GM23338 (cell line): Measurements from ENCODE around the gene MRPS34. TPM values are rescaled to one million over a fixed set of nuclear protein-coding genes. Genes with fewer than 3 reads are reported as not detected.

Experiments used
- ATAC-seq: fragments of 200-7000 bp; cut with Tn5 transposase; 3 replicates; pipeline ENCODE4 v1.9.1; 2020
- DNase-seq: peaks from one replicate; pipeline ENCODE4 v3.0.0-alpha.2; 2015; ENCODE audit warnings: low spot score
- H2AFZ ChIP-seq: fragments of 200-600 bp; sonication (generic); 2 replicates; pipeline ENCODE4 v1.8.0; 2016; ENCODE audit warnings: antibody characterized with exemption, mild to moderate bottlenecking, moderate library complexity
- H3F3A ChIP-seq: fragments of 200-600 bp; sonication (generic); replicated peaks from 2 replicates; pipeline ENCODE4 v1.8.0; 2017; ENCODE audit warnings: antibody characterized with exemption, mixed run types, low read depth
- H3K27ac ChIP-seq: fragments of 200-600 bp; sonication (generic); 2 replicates; pipeline ENCODE4 v1.6.1; 2016; ENCODE audit warnings: low read depth
- H3K27me3 ChIP-seq: fragments of 200-600 bp; sonication (generic); 2 replicates; pipeline ENCODE4 v1.8.0; 2016; ENCODE audit warnings: mild to moderate bottlenecking, mixed run types, moderate library complexity; ENCODE audit not compliant: insufficient read depth
- H3K36me3 ChIP-seq: fragments of 200-600 bp; sonication (generic); 2 replicates; pipeline ENCODE4 v1.8.0; 2016; ENCODE audit warnings: mild to moderate bottlenecking; ENCODE audit not compliant: insufficient read depth
- H3K4me1 ChIP-seq: fragments of 200-600 bp; sonication (generic); 2 replicates; pipeline ENCODE4 v1.8.0; 2016; ENCODE audit warnings: mild to moderate bottlenecking, moderate library complexity; ENCODE audit not compliant: insufficient read depth
- H3K4me2 ChIP-seq: fragments of 200-600 bp; sonication (generic); 2 replicates; pipeline ENCODE4 v1.7.1; 2017; ENCODE audit warnings: mixed run types
- H3K4me3 ChIP-seq: fragments of 200-600 bp; sonication (generic); 2 replicates; pipeline ENCODE4 v1.6.1; 2016; ENCODE audit warnings: mixed run types
- H3K79me2 ChIP-seq: fragments of 200-600 bp; sonication (generic); replicated peaks from 2 replicates; pipeline ENCODE4 v1.8.0; 2017; ENCODE audit warnings: mild to moderate bottlenecking; ENCODE audit not compliant: insufficient read depth
- H3K9me2 ChIP-seq: fragments of 200-600 bp; sonication (generic); 2 replicates; pipeline ENCODE4 v1.8.0; 2017; ENCODE audit not compliant: insufficient read depth
- H4K20me1 ChIP-seq: fragments of 200-600 bp; sonication (generic); replicated peaks from 2 replicates; pipeline ENCODE4 v1.8.0; 2017; ENCODE audit warnings: mild to moderate bottlenecking; ENCODE audit not compliant: insufficient read depth
- H3K27ac Mint-ChIP-seq: 2 replicates; pipeline ENCODE4 v1.8.0; 2020; ENCODE audit warnings: inconsistent platforms, mild to moderate bottlenecking, moderate library complexity, mixed read lengths
- H3K27me3 Mint-ChIP-seq: 3 replicates; pipeline ENCODE4 v1.8.0; 2022; ENCODE audit warnings: low read depth, mild to moderate bottlenecking, moderate library complexity, mixed read lengths, inconsistent platforms; ENCODE audit not compliant: insufficient read depth, poor library complexity
- H3K36me3 Mint-ChIP-seq: 3 replicates; pipeline ENCODE4 v1.8.0; 2021; ENCODE audit warnings: low read depth, mild to moderate bottlenecking, inconsistent platforms, moderate library complexity, mixed read lengths
- H3K4me1 Mint-ChIP-seq: 3 replicates; pipeline ENCODE4 v1.8.0; 2020; ENCODE audit warnings: mild to moderate bottlenecking, inconsistent platforms, mixed read lengths
- H3K4me3 Mint-ChIP-seq: 3 replicates; pipeline ENCODE4 v1.8.0; 2021; ENCODE audit warnings: moderate library complexity, mild to moderate bottlenecking, inconsistent platforms, mixed read lengths
- H3K9me3 Mint-ChIP-seq: 3 replicates; pipeline ENCODE4 v1.8.0; 2020; ENCODE audit warnings: moderate library complexity, mild to moderate bottlenecking, inconsistent platforms, mixed read lengths
- CREB1 ChIP-seq: fragments of 250-450 bp; sonication (Bioruptor Pico); IDR thresholded peaks from 2 replicates; pipeline ENCODE4 v1.5.0; 2020; ENCODE audit warnings: low read depth, mild to moderate bottlenecking, moderate library complexity
- JUNB ChIP-seq: IDR thresholded peaks from one replicate; pipeline ENCODE4 v1.6.1; 2016; ENCODE audit warnings: antibody characterized with exemption; ENCODE audit not compliant: unreplicated experiment
- POLR2AphosphoS5 ChIP-seq: IDR thresholded peaks from 2 replicates; pipeline ENCODE4 v1.6.1; 2016; ENCODE audit warnings: antibody characterized with exemption, low read depth
- ZNF114 ChIP-seq: fragments of 250-450 bp; sonication (Bioruptor Pico); IDR thresholded peaks from 2 replicates; pipeline ENCODE4 v1.5.0; 2020; ENCODE audit warnings: mild to moderate bottlenecking, moderate library complexity
- polyA plus RNA-seq: library from polyadenylated mRNA; unstranded; fragments of >200 nt; fragmentation: Nextera tagmentation; extraction: Ambion mirVana; gene quantifications from 2 replicates; pipeline ENCODE4 v1.2.1, GENCODE V29; 2016
- total RNA-seq: library from RNA; depleted of rRNA; stranded (reverse); fragments of >200 nt; shearing (Covaris generic); gene quantifications from 2 replicates; pipeline ENCODE4 v1.2.3, GENCODE V29; 2014
- TF ChIP-seq, protein P1 (sequence below), 2 experiments: fragments of 200-600 bp in 1 of 2; sonication (generic) in 1 of 2; conservative IDR thresholded peaks; 2 replicates each; pipeline versions ENCODE4 v1.5.1 to v1.6.1; 2016 to 2017; ENCODE audit warnings: antibody characterized with exemption in 2 of 2, low read depth in 2 of 2, mild to moderate bottlenecking in 2 of 2, moderate library complexity in 1 of 2
- TF ChIP-seq, protein P2 (sequence below): fragments of 250-450 bp; sonication (Bioruptor Pico); IDR thresholded peaks from 2 replicates; pipeline ENCODE4 v1.5.0; 2020; ENCODE audit warnings: mild to moderate bottlenecking, moderate library complexity
- TF ChIP-seq, protein P3 (sequence below): IDR thresholded peaks from one replicate; pipeline ENCODE4 v1.6.1; 2018; ENCODE audit warnings: antibody characterized with exemption; ENCODE audit not compliant: unreplicated experiment

The MRPS34 gene
- total and polyA plus RNA-seq, 2 experiments from 2014 or later = 248 to 391 TPM

DNA sequence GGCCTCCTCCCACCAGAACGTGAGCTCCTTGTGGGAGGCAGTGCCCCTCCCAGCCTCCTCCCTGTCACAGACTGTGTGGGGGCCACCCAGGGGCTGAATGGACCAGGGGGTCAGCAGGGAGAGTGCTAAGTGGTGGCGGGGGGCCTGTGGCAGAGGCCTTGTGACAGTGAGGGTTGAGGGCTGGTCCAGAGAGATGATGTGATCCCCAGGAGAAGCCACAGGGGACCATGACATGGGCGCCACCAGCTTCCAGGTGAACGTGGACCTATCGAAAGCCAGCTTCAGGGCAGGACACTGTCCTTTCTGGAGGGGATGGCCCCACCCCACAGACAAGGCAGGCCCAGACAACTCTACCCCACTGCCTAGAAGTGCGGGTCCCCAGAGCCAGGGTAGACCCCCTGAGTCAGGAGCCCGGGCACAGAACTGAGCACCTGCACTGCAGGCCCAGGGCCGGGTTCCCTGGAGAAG, 6.3 kb upstream of the MRPS34 start:
- DNase-seq = no peak
- Histone ChIP-seq H3F3A (0 out of 2 replicates have a peak, but pooled peaks cover 3% of the 10 kb centered on the region), H3K4me1 (peaks cover 4% of the 10 kb centered on the region; the same call in 1 of the 2 replicates), H3K79me2 (peaks cover 21% of the 10 kb centered on the region), H3K4me3 (no peak overlapping the region), H4K20me1 (peaks cover 15% of the 10 kb centered on the region; the same call in 1 of the 2 replicates), H2AFZ (no peak overlapping the region), H3K27ac (no peak overlapping the region), H3K36me3 (no peaks in the 10 kb centered on the region), H3K4me2 (no peak overlapping the region), H3K9me2 (no peaks in the 10 kb centered on the region), H3K27me3 (no peaks in the 10 kb centered on the region)
- Mint-ChIP-seq H3K27me3 (peaks cover 31% of the 10 kb centered on the region), H3K9me3 (peaks cover 7% of the 10 kb centered on the region; the same call in 1 of the 3 replicates), H3K27ac (no peak overlapping the region), H3K4me3 (no peak overlapping the region; the same call in 2 of the 3 replicates), H3K36me3 (peaks cover 16% of the 10 kb centered on the region; the same call in 2 of the 3 replicates), H3K4me1 (peaks cover 5% of the 10 kb centered on the region)
- TF ChIP-seq CREB1 (CRISPR knock-in tag) (no peak), POLR2AphosphoS5 (peak; percentile 7; the same call in 1 of the 2 replicates), JUNB (no peak), ZNF114 (CRISPR knock-in tag) (no peak)
- TF ChIP-seq, protein P1, sequence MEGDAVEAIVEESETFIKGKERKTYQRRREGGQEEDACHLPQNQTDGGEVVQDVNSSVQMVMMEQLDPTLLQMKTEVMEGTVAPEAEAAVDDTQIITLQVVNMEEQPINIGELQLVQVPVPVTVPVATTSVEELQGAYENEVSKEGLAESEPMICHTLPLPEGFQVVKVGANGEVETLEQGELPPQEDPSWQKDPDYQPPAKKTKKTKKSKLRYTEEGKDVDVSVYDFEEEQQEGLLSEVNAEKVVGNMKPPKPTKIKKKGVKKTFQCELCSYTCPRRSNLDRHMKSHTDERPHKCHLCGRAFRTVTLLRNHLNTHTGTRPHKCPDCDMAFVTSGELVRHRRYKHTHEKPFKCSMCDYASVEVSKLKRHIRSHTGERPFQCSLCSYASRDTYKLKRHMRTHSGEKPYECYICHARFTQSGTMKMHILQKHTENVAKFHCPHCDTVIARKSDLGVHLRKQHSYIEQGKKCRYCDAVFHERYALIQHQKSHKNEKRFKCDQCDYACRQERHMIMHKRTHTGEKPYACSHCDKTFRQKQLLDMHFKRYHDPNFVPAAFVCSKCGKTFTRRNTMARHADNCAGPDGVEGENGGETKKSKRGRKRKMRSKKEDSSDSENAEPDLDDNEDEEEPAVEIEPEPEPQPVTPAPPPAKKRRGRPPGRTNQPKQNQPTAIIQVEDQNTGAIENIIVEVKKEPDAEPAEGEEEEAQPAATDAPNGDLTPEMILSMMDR (conservative IDR thresholded peaks at IDR 0.05; ENCODE audit: low read depth in 2 of 2) = no peak
- ATAC-seq = no peak

DNA sequence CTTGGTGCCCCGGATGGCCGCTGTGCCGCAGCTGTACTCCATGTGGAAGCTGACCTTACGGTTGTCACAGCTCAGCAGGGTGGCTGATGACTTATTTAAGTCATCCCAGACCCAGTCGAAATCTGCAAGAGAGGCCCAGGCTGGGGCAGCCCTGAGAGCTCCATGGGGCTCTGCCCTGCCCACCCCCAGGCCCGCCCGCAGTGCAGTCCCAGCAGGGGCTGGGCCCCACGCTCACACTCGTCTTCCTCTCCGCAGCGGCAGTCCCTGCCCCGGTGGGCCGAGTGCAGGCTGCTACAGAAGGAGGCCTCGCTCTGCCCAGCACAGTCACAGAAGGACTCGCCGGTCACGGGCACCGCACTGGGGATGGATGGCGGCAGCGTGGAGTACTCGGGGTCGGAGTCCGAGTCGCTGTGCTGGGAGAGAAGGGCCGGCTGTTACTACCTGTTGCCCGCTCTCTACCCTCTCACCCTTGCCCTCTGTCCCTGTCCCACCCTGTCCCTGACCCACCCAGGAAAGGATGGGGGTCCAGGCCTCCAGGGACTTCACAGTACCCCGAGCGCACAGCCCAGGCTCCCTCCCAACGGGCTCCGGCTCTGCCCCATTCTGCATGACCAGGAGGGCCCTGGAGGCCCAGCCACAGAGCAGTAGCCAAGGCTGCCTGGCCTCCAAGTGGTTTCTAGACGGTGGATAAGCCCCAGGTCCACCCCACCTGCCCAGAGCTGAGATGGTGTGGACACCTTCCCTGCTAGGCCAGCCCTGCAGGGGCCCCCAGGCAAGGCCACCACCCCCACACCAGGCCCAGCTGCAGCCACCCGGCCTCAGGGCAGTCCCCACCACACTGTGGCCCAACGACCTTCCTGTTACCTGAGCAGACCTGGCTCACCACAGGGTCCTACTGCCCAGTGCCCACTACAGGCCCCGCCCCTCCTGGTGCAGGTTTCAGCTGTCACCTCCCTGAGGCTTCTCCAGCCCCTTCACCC, 5.6 kb upstream of the MRPS34 start:
- H4K20me1 ChIP-seq = peaks cover 13% of the 10 kb centered on the region; the same call in 1 of the 2 replicates
- no peak overlapping the region for H2AFZ ChIP-seq
- DNase-seq (no peak), ATAC-seq (no peak)
- H3K4me2 ChIP-seq = no peak overlapping the region
- H3K4me3 ChIP-seq = no peak overlapping the region
- H3K9me2 ChIP-seq = no peaks in the 10 kb centered on the region
- H3K4me1 ChIP-seq = peaks cover 4% of the 10 kb centered on the region; the same call in 1 of the 2 replicates
- H3K27ac ChIP-seq = no peak overlapping the region
- H3K4me3 Mint-ChIP-seq = no peak overlapping the region; the same call in 2 of the 3 replicates
- H3K36me3 Mint-ChIP-seq = peaks cover 16% of the 10 kb centered on the region; the same call in 2 of the 3 replicates
- 0 out of 2 replicates have a peak, but pooled peaks cover 5% of the 10 kb centered on the region for H3F3A ChIP-seq
- H3K27me3 Mint-ChIP-seq = peaks cover 33% of the 10 kb centered on the region
- no peaks in the 10 kb centered on the region for H3K36me3 ChIP-seq
- H3K27ac Mint-ChIP-seq = no peak overlapping the region
- peaks cover 15% of the 10 kb centered on the region for H3K79me2 ChIP-seq
- H3K9me3 Mint-ChIP-seq = peaks cover 7% of the 10 kb centered on the region; the same call in 1 of the 3 replicates
- no peaks in the 10 kb centered on the region for H3K27me3 ChIP-seq
- H3K4me1 Mint-ChIP-seq = peaks cover 5% of the 10 kb centered on the region
- TF ChIP-seq, protein P2, sequence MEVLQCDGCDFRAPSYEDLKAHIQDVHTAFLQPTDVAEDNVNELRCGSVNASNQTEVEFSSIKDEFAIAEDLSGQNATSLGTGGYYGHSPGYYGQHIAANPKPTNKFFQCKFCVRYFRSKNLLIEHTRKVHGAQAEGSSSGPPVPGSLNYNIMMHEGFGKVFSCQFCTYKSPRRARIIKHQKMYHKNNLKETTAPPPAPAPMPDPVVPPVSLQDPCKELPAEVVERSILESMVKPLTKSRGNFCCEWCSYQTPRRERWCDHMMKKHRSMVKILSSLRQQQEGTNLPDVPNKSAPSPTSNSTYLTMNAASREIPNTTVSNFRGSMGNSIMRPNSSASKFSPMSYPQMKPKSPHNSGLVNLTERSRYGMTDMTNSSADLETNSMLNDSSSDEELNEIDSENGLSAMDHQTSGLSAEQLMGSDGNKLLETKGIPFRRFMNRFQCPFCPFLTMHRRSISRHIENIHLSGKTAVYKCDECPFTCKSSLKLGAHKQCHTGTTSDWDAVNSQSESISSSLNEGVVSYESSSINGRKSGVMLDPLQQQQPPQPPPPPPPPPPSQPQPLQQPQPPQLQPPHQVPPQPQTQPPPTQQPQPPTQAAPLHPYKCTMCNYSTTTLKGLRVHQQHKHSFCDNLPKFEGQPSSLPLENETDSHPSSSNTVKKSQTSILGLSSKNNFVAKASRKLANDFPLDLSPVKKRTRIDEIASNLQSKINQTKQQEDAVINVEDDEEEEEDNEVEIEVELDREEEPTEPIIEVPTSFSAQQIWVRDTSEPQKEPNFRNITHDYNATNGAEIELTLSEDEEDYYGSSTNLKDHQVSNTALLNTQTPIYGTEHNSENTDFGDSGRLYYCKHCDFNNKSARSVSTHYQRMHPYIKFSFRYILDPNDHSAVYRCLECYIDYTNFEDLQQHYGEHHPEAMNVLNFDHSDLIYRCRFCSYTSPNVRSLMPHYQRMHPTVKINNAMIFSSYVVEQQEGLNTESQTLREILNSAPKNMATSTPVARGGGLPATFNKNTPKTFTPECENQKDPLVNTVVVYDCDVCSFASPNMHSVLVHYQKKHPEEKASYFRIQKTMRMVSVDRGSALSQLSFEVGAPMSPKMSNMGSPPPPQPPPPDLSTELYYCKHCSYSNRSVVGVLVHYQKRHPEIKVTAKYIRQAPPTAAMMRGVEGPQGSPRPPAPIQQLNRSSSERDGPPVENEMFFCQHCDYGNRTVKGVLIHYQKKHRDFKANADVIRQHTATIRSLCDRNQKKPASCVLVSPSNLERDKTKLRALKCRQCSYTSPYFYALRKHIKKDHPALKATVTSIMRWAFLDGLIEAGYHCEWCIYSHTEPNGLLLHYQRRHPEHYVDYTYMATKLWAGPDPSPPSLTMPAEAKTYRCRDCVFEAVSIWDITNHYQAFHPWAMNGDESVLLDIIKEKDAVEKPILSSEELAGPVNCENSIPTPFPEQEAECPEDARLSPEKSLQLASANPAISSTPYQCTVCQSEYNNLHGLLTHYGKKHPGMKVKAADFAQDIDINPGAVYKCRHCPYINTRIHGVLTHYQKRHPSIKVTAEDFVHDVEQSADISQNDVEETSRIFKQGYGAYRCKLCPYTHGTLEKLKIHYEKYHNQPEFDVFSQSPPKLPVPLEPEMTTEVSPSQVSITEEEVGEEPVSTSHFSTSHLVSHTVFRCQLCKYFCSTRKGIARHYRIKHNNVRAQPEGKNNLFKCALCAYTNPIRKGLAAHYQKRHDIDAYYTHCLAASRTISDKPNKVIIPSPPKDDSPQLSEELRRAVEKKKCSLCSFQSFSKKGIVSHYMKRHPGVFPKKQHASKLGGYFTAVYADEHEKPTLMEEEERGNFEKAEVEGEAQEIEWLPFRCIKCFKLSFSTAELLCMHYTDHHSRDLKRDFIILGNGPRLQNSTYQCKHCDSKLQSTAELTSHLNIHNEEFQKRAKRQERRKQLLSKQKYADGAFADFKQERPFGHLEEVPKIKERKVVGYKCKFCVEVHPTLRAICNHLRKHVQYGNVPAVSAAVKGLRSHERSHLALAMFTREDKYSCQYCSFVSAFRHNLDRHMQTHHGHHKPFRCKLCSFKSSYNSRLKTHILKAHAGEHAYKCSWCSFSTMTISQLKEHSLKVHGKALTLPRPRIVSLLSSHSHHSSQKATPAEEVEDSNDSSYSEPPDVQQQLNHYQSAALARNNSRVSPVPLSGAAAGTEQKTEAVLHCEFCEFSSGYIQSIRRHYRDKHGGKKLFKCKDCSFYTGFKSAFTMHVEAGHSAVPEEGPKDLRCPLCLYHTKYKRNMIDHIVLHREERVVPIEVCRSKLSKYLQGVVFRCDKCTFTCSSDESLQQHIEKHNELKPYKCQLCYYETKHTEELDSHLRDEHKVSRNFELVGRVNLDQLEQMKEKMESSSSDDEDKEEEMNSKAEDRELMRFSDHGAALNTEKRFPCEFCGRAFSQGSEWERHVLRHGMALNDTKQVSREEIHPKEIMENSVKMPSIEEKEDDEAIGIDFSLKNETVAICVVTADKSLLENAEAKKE = no peak
- TF ChIP-seq, protein P3, sequence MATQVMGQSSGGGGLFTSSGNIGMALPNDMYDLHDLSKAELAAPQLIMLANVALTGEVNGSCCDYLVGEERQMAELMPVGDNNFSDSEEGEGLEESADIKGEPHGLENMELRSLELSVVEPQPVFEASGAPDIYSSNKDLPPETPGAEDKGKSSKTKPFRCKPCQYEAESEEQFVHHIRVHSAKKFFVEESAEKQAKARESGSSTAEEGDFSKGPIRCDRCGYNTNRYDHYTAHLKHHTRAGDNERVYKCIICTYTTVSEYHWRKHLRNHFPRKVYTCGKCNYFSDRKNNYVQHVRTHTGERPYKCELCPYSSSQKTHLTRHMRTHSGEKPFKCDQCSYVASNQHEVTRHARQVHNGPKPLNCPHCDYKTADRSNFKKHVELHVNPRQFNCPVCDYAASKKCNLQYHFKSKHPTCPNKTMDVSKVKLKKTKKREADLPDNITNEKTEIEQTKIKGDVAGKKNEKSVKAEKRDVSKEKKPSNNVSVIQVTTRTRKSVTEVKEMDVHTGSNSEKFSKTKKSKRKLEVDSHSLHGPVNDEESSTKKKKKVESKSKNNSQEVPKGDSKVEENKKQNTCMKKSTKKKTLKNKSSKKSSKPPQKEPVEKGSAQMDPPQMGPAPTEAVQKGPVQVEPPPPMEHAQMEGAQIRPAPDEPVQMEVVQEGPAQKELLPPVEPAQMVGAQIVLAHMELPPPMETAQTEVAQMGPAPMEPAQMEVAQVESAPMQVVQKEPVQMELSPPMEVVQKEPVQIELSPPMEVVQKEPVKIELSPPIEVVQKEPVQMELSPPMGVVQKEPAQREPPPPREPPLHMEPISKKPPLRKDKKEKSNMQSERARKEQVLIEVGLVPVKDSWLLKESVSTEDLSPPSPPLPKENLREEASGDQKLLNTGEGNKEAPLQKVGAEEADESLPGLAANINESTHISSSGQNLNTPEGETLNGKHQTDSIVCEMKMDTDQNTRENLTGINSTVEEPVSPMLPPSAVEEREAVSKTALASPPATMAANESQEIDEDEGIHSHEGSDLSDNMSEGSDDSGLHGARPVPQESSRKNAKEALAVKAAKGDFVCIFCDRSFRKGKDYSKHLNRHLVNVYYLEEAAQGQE = no peak
